Germinal center (tissue), 1 donor: Measurements from ENCODE around the gene C11orf16.
"Not testable (repeated sequence)": the region's sequence is repeated elsewhere in the genome, so short reads cannot be mapped to it uniquely, and the experiment has no call there.

Source experiments
- DNase-seq: peaks from one replicate; pipeline ENCODE4 v3.0.0; 2012; ENCODE audit warnings: mixed read lengths, low spot score

C11orf16 gene

DNA sequence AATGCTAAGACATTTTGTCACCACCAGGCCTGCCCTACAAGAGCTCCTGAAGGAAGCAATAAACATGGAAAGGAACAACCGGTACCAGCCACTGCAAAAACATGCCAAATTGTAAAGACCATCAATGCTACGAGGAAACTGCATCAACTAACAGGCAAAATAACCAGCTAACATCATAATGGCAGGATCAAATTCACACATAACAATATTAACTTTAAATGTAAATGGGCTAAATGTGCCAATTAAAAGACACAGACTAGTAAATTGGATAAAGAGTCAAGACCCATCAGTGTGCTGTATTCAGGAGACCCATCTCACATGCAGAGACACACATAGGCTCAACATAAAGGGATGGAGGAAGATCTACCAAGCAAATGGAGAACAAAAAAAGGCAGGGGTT, 41.6 kb downstream of the C11orf16 start:
- DNase-seq: not testable (repeated sequence)

DNA sequence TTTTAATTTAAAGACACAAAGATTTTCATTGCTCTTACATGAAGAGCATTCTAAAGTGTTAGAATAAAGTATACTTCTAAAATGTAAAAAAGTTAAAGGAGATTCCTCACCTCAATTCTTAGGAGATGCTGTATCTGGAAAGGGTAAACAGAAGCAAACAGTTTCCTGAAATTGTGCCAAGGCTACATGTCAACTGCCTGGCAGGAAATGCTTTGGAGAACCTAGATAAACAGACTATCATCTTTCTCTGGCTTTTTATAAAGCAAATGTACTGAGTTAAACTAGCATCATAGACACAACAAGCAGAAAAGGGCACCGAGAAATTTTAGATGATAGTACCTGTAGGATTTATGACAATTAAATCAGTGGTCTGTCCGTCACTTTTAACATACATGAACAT, 46.4 kb downstream of the C11orf16 start:
- no peak for DNase-seq

DNA sequence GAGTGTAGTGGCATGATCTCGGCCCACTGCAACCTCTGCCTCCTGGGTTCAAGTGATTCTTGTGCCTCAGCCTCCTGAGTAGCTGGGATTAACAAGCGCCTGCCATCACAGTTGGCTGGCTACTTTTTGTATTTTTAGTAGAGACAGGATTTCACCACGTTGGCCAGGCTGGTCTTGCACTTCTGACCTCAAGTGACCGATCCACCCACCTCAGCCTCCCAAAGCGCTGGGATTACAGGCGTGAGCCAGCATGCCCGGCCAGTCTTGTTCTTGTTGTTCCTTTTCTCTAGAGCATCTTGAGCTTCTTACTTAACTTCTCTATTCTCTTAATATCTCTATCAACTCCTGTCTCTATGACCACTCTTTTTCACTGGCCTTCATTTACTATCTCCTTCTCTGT, 51.2 kb downstream of the C11orf16 start:
- DNase-seq: not testable (repeated sequence)

DNA sequence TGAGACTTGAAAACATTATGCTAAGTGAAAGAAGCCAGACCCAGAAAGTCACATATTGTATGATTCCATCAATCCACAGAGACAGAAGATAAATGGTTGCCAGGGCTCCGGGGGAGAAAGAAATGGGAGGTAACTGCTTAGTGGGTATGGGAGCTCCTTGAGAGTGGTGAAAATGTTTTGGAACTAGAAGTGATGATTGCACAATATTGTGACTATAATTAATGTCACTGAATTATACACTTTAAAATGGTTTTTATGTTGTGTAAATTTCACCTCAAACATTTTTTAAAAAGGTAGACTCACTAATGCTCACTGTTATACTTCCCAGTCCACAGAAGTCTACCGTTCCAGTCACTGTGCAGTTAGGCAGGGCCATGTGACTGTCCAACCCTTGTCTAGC, 54.0 kb downstream of the C11orf16 start:
- DNase-seq: no peak

DNA sequence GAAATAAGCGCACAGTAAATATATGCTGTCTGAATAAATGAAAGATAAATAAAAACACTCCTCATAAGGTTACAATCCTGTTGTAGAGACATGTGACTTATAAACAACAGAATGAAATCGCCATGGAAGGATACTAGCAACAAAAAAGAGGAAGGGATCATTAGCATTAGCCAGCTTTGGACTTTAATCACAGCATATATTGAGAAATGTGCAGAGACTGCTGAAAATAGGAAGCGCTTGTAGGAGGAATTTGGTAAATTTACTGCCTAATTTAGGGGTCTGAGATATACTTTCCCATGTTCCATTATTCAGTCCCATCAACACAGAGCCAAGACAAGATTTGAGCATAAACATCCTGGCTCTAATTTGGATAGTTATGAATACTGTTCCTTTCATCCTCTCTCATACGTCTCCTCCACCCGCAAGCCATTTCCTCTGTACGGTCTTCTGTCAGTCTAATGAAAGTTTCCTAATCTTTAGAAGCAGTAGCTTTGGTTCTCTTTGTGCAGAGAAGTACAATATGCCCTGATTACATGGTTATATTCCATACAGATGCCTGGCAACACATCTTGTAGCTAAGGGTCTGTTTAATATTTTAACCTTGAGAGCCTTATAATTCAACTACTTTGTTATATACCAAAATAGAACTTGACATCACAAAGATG, 58.9 kb downstream of the C11orf16 start:
- no peak for DNase-seq

DNA sequence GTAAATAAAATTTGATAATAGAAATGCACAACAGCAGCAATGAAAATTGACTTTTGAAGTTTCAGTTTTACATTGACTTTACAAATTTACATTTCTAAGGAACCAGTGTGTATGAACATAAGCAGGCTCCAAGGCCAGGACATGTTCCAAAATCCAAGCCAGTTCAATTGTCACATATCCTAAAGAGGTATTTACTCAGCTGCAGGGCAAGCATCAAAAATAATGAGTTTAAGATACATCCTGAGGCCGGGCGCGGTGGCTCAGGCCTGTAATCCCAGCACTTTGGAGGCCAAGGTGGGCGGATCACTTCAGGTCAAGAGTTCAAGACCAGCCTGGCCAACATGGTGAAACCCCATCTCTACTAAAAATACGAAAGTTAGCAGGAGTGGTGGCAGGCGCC, 60.8 kb downstream of the C11orf16 start:
- no peak for DNase-seq

DNA sequence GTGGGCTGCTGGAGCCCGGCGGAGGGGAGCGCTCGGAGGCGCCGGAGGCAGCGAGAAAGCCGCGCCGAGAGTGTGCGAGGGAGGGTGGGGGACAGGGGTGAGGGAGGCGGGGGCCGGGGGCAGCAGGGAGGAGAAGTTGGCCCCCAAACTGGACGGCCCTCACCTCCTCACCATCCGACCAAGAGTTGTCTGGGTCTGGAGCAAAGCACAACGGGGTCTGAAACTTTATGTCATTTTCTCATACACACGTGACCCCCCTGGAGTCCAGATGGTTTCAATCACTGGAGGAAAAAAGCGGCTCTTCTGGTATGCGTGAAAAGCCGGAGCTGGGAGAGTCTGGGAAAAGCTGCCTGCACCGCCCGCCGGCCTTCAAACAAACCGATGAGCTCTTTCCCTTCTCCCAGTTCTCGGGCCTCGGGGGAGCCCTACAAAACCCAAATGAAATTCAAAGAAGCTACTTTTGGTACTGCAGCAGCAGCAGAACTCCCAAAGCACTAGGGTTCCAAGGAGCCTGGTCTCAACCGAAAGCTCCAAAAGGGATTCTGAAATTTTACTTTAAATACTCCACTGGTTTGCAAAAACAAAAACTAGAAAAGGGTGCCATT, 61.5 kb downstream of the C11orf16 start:
- DNase-seq: no peak

DNA sequence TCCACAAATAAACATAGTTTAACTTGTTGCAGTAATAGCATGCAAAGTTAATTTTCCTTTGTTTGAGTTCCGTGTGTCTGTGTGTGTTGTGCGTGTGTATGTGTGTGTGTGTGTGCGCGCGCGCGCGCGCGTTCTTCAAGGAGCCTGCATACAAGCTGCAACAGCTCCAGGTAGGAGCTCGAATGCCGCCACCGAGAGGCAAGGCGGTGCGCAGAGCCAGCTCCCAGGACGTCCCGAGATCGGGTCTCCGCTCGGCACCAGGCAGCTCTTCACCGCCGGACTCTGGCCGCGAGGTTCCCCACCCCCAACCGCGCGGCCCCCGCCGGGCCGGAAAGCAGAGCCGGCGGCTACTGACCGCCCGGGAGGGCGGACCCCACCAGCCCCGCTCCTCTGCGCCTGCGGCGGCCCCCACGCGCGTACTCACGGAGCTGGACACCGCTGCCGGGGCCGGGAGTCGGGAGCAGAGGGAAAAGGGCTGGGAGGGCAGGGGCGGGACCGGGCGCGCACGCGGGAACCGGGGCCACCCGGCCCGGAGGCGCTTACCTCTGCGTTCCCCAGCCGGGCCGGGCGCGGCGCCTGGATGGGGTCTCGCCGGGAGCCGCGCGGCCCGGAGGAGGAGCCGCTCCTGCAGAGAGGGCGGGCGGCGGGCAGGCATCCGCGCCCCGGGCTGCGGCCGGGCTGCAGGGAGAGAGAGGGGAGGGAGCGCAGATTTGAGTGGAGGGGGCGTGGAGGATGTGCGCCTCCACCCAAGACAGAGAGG, 62.2 kb downstream of the C11orf16 start:
- DNase-seq: peak; percentile 25
